Liver (tissue), 9 donors: ENCODE measurements around the gene GRM1. TPM values are rescaled to one million over a fixed set of nuclear protein-coding genes. Genes with fewer than 3 reads are reported as not detected.

Experiments used
- DNase-seq: peaks from one replicate; pipeline ENCODE4 v3.0.0-alpha.2; 2017; ENCODE audit warnings: low spot score
- H3K27ac ChIP-seq, 2 donors: one replicate each; pipeline ENCODE4 v1.7.0; 2013; ENCODE audit warnings: inconsistent platforms in 2 of 2, low read length in 2 of 2, control low read depth in 1 of 2, low read depth in 1 of 2, mild to moderate bottlenecking in 1 of 2
- H3K27me3 ChIP-seq, 4 donors: one replicate each; pipeline versions ENCODE4 v1.6.1 to v1.7.0; 2013; ENCODE audit warnings: low read length in 3 of 4, inconsistent platforms in 1 of 4, mild to moderate bottlenecking in 1 of 4, moderate library complexity in 1 of 4; ENCODE audit not compliant: control insufficient read depth in 4 of 4, insufficient read depth in 4 of 4
- H3K36me3 ChIP-seq, 4 donors: one replicate each; pipeline versions ENCODE4 v1.6.1 to v1.7.0; 2013; ENCODE audit warnings: low read length in 3 of 4, mild to moderate bottlenecking in 3 of 4, low read depth in 1 of 4, moderate library complexity in 1 of 4; ENCODE audit not compliant: control insufficient read depth in 4 of 4, insufficient read depth in 3 of 4
- H3K4me1 ChIP-seq, 4 donors: one replicate each; pipeline versions ENCODE4 v1.6.1 to v1.7.0; 2013; ENCODE audit warnings: low read length in 3 of 4, mild to moderate bottlenecking in 3 of 4, moderate library complexity in 1 of 4; ENCODE audit not compliant: control insufficient read depth in 4 of 4, insufficient read depth in 4 of 4
- H3K4me3 ChIP-seq, 3 donors: one replicate each; pipeline versions ENCODE4 v1.6.1 to v1.7.0; 2013; ENCODE audit warnings: low read length in 3 of 3, control low read depth in 1 of 3, low read depth in 1 of 3, mild to moderate bottlenecking in 1 of 3
- H3K9ac ChIP-seq, 2 donors: one replicate each; pipeline ENCODE4 v1.7.0; 2013; ENCODE audit warnings: low read length in 2 of 2, mild to moderate bottlenecking in 2 of 2, moderate library complexity in 2 of 2, control low read depth in 1 of 2, low read depth in 1 of 2
- H3K9me3 ChIP-seq, 4 donors: one replicate each; pipeline versions ENCODE4 v1.6.1 to v1.7.0; 2013; ENCODE audit warnings: low read length in 3 of 4; ENCODE audit not compliant: control insufficient read depth in 4 of 4
- FOXA1 ChIP-seq: IDR thresholded peaks from 2 replicates; pipeline ENCODE4 v1.6.1; 2016; ENCODE audit warnings: antibody characterized with exemption
- GABPA ChIP-seq, 2 donors: IDR thresholded peaks in 1 of 2; conservative IDR thresholded peaks in 1 of 2; 2 replicates each; pipeline ENCODE4 v1.6.1; 2016; ENCODE audit warnings: antibody characterized with exemption in 2 of 2, mild to moderate bottlenecking in 1 of 2, moderate library complexity in 1 of 2
- HNF4A ChIP-seq, 2 donors: conservative IDR thresholded peaks; 2 replicates each; pipeline ENCODE4 v1.6.1; 2016; ENCODE audit warnings: antibody characterized with exemption in 2 of 2, mild to moderate bottlenecking in 2 of 2
- HNF4G ChIP-seq: IDR thresholded peaks from 2 replicates; pipeline ENCODE4 v1.6.1; 2016; ENCODE audit warnings: antibody characterized with exemption
- JUND ChIP-seq, 2 donors: IDR thresholded peaks; 2 replicates each; pipeline ENCODE4 v1.6.1; 2016; ENCODE audit warnings: antibody characterized with exemption in 2 of 2
- NR2F2 ChIP-seq: IDR thresholded peaks from 2 replicates; pipeline ENCODE4 v1.6.1; 2016; ENCODE audit warnings: antibody characterized with exemption
- RAD21 ChIP-seq, 2 donors: IDR thresholded peaks; 2 replicates each; pipeline ENCODE4 v1.6.1; 2016; ENCODE audit warnings: antibody characterized with exemption in 2 of 2, mild to moderate bottlenecking in 2 of 2
- RXRA ChIP-seq, 2 donors: IDR thresholded peaks; 2 replicates each; pipeline ENCODE4 v1.6.1; 2017 to 2018; ENCODE audit warnings: antibody characterized with exemption in 2 of 2, mild to moderate bottlenecking in 1 of 2
- SP1 ChIP-seq: IDR thresholded peaks from 2 replicates; pipeline ENCODE4 v1.6.1; 2018; ENCODE audit warnings: antibody characterized with exemption, mild to moderate bottlenecking
- TAF1 ChIP-seq: conservative IDR thresholded peaks from 2 replicates; pipeline ENCODE4 v1.6.1; 2016; ENCODE audit warnings: antibody characterized with exemption, mild to moderate bottlenecking
- YY1 ChIP-seq: IDR thresholded peaks from 2 replicates; pipeline ENCODE4 v1.6.1; 2016; ENCODE audit warnings: antibody characterized with exemption, mild to moderate bottlenecking
- WGBS: extraction: QIAGEN DNeasy Blood & Tissue Kit; methylation state at CpG from one replicate; pipeline ENCODE4 v1.1.7; 2013; 5-methylcytosine and 5-hydroxymethylcytosine counted together
- polyA plus RNA-seq, 2 donors: library from polyadenylated mRNA; stranded (reverse) in 1 of 2; unstranded in 1 of 2; fragments of 200-250 nt in 1 of 2; fragments of >200 nt in 1 of 2; fragmentation: Nextera tagmentation in 1 of 2; extraction: Ambion mirVana in 1 of 2; gene quantifications; one replicate each; pipeline versions ENCODE4 v1.2.1 to v1.2.3, GENCODE V29; 2013 to 2015
- total RNA-seq, 2 donors: library from RNA; depleted of rRNA; stranded (reverse); fragments of >200 nt; gene quantifications; one replicate each; pipeline ENCODE4 v1.2.3, GENCODE V29; 2014
- TF ChIP-seq, protein P1 (sequence below): IDR thresholded peaks from 2 replicates; pipeline ENCODE4 v1.6.1; 2016; ENCODE audit warnings: antibody characterized with exemption
- TF ChIP-seq, protein P2 (sequence below): IDR thresholded peaks from 2 replicates; pipeline ENCODE4 v1.6.1; 2016; ENCODE audit warnings: antibody characterized with exemption
- TF ChIP-seq, protein P3 (sequence below): IDR thresholded peaks from 2 replicates; pipeline ENCODE4 v1.6.1; 2016; ENCODE audit warnings: antibody characterized with exemption
- TF ChIP-seq, protein P4 (sequence below): fragments of 150-350 bp; IDR thresholded peaks from 2 replicates; pipeline ENCODE4 v1.5.1; 2017; ENCODE audit warnings: improper control_type of control experiment, low read depth, low read length; ENCODE audit not compliant: missing input control
- donor health status: healthy.
- donor health status: healthy.
- donor health status: healthy.
- donor health status: healthy.
- donor health status: healthy.

GRM1 gene
- total and polyA plus RNA-seq, 4 donors = under 0.01 to 0.05 (median 0.01) TPM; not detected in 1

DNA sequence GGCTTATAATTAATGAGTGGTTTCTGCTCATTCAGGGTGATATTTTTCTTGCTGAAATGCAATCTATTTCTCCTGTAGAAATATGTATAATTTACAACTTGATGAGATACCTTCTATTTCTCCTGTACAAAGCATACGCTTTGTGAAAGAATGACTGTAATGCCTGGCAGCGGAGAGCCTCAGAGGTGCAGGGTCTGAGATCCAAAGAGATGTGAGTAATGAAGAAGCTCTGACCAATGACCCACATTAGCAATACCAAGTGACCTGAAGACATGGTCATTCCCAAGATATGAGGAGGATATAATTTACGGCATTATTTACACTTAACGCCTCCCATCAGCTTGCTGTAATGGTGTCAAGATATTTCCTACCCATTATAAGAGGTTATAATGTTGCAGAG lies 416.4 kb downstream of the GRM1 start:
- 88% methylated on average over 4 of the region's 4 CpGs for whole genome bisulfite sequencing
- DNase-seq = no peak
- TF ChIP-seq TAF1 = no peak
- Histone ChIP-seq H3K9ac (no peak overlapping the region), H3K4me1 (no peaks in the 10 kb centered on the region), H3K36me3 (no peaks in the 10 kb centered on the region), H3K9me3 (peaks cover 0 to 2% (median 0%) of the 10 kb centered on the region in 4 donors), H3K27me3 (peaks cover 0 to 2% (median 0%) of the 10 kb centered on the region in 4 donors), H3K4me3 (no peak overlapping the region), H3K27ac (no peak overlapping the region)

DNA sequence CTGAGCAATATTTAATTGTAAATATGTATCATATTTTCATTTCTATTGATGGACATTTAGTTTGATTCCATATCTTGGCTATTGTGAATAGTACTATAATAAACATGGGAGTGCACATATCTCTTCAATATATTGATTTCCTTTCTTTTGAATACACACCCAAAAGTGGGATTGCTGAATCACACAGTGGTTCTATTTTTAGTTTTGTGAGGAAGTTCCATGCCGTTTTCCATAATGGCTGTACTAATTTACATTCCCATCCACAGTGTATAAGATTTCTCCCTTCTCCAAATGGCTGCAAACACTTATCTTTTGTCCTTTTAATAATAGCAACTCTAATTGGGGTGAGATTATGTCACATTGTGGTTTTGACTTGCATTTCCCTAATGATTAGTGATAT lies 428.0 kb downstream of the GRM1 start:
- no peaks in the 10 kb centered on the region for H3K27me3 ChIP-seq

DNA sequence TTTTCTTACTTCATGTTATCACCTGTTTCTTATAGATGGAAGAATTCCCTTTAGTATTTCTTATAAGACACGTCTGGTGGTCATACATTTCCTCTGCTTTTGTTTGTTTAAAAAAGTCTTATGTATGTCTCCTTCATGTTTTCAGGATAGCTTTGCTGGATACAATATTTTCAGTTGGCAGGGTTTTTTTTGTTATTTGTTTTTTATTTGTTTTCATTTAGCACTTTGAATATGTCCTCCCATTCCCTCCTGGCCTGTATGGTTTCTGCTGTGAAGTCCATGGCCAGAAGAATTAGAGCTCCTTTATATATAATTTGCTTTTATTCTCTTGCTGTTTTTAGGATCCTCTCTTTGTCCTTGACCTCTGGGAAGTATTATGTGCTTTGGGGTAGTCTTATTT lies 432.1 kb downstream of the GRM1 start:
- TF ChIP-seq SP1 (no peak), RXRA (IDR thresholded peaks at IDR 0.05) (no peak), HNF4G (no peak), JUND (IDR thresholded peaks at IDR 0.05) (no peak), HNF4A (conservative IDR thresholded peaks at IDR 0.05) (no peak), TAF1 (no peak), FOXA1 (no peak), NR2F2 (no peak), GABPA (IDR thresholded peaks at IDR 0.05 in 1 of 2, conservative IDR thresholded peaks at IDR 0.05 in 1 of 2) (no peak), RAD21 (IDR thresholded peaks at IDR 0.05) (no peak), YY1 (no peak)
- TF ChIP-seq, protein P1, sequence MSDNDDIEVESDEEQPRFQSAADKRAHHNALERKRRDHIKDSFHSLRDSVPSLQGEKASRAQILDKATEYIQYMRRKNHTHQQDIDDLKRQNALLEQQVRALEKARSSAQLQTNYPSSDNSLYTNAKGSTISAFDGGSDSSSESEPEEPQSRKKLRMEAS = no peak
- TF ChIP-seq, protein P2, sequence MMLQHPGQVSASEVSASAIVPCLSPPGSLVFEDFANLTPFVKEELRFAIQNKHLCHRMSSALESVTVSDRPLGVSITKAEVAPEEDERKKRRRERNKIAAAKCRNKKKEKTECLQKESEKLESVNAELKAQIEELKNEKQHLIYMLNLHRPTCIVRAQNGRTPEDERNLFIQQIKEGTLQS = no peak
- TF ChIP-seq, protein P3, sequence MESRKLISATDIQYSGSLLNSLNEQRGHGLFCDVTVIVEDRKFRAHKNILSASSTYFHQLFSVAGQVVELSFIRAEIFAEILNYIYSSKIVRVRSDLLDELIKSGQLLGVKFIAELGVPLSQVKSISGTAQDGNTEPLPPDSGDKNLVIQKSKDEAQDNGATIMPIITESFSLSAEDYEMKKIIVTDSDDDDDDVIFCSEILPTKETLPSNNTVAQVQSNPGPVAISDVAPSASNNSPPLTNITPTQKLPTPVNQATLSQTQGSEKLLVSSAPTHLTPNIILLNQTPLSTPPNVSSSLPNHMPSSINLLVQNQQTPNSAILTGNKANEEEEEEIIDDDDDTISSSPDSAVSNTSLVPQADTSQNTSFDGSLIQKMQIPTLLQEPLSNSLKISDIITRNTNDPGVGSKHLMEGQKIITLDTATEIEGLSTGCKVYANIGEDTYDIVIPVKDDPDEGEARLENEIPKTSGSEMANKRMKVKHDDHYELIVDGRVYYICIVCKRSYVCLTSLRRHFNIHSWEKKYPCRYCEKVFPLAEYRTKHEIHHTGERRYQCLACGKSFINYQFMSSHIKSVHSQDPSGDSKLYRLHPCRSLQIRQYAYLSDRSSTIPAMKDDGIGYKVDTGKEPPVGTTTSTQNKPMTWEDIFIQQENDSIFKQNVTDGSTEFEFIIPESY = no peak
- TF ChIP-seq, protein P4, sequence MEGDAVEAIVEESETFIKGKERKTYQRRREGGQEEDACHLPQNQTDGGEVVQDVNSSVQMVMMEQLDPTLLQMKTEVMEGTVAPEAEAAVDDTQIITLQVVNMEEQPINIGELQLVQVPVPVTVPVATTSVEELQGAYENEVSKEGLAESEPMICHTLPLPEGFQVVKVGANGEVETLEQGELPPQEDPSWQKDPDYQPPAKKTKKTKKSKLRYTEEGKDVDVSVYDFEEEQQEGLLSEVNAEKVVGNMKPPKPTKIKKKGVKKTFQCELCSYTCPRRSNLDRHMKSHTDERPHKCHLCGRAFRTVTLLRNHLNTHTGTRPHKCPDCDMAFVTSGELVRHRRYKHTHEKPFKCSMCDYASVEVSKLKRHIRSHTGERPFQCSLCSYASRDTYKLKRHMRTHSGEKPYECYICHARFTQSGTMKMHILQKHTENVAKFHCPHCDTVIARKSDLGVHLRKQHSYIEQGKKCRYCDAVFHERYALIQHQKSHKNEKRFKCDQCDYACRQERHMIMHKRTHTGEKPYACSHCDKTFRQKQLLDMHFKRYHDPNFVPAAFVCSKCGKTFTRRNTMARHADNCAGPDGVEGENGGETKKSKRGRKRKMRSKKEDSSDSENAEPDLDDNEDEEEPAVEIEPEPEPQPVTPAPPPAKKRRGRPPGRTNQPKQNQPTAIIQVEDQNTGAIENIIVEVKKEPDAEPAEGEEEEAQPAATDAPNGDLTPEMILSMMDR = no peak
- H3K4me1 ChIP-seq = no peaks in the 10 kb centered on the region
- H3K27me3 ChIP-seq = no peaks in the 10 kb centered on the region
- no peaks in the 10 kb centered on the region for H3K36me3 ChIP-seq
- H3K4me3 ChIP-seq = no peak overlapping the region
- no peak overlapping the region for H3K27ac ChIP-seq
- H3K9ac ChIP-seq = no peak overlapping the region
- no peak for DNase-seq
- peaks cover 0 to 13% (median 3%) of the 10 kb centered on the region in 4 donors for H3K9me3 ChIP-seq
- WGBS = 51% methylated on average over 1 of the region's 1 CpG

More for the DNA sequence above, 428.0 kb downstream of the GRM1 start:
- H3K36me3 ChIP-seq = no peaks in the 10 kb centered on the region
- peaks cover 0 to 10% (median 2%) of the 10 kb centered on the region in 4 donors for H3K9me3 ChIP-seq
- TF ChIP-seq JUND (IDR thresholded peaks at IDR 0.05) = no peak
- TF ChIP-seq, protein P1 = no peak
- no peak overlapping the region for H3K4me3 ChIP-seq
- 43% methylated on average over 1 of the region's 1 CpG for WGBS
- H3K9ac ChIP-seq = no peak overlapping the region
- no peak for DNase-seq
- H3K27ac ChIP-seq = no peak overlapping the region
- H3K4me1 ChIP-seq = no peaks in the 10 kb centered on the region
